ENCODE results near the gene HEYL. TPM values are rescaled to one million over a fixed set of nuclear protein-coding genes. Genes with fewer than 3 reads are reported as not detected.
A peak's percentile ranks its signal among the peaks of the same experiment; 100 is the strongest.

Gene HEYL
- total and polyA plus RNA-seq, 9 of the 15 experiments (the other 6 are each of a cell fraction or from before 2014, with no cell fraction given): 0.13 to 0.89 (median 0.25) TPM

GRCh38 chr1:39646232-39647081 lies 7.0 kb upstream of the HEYL start (continued):
- TF ChIP-seq MGA (IDR thresholded peaks at IDR 0.05) (peak; percentile 69; the same call in 1 of the 2 replicates), MCM3 (IDR thresholded peaks at IDR 0.05) (no peak), POLR2G (IDR thresholded peaks at IDR 0.05; ENCODE audit: low read depth, low read length) (no peak), L3MBTL2 (IDR thresholded peaks at IDR 0.05) (peak; percentile 35; the same call in 1 of the 2 replicates), KLF13 (tag; IDR thresholded peaks at IDR 0.05; ENCODE audit: borderline replicate concordance, low read depth) (no peak), NEUROD1 (IDR thresholded peaks at IDR 0.05; ENCODE audit: borderline replicate concordance, low read depth, low read length, partially characterized antibody) (no peak), CREM (IDR thresholded peaks at IDR 0.05; ENCODE audit: low read depth) (no peak), CTBP1 (IDR thresholded peaks at IDR 0.05; ENCODE audit: borderline replicate concordance) (0 out of 2 replicates have a peak, but pooled peaks have one; percentile 17), E2F5 (CRISPR knock-in tag; IDR thresholded peaks at IDR 0.05) (no peak), CBFA2T3 (IDR thresholded peaks at IDR 0.05) (peak; percentile 81), MAX (CRISPR knock-in tag; IDR thresholded peaks at IDR 0.05) (peak; percentile 71), ZNF263 (CRISPR knock-in tag; IDR thresholded peaks at IDR 0.05; ENCODE audit: borderline replicate concordance) (peak; percentile 81; the same call in 1 of the 2 replicates), CBFA2T2 (conservative IDR thresholded peaks at IDR 0.05) (peak; percentile 86), JUND (IDR thresholded peaks at IDR 0.05; ENCODE audit: borderline replicate concordance, low read depth, low read length) (no peak), JUND (tag; IDR thresholded peaks at IDR 0.05; ENCODE audit: borderline replicate concordance, low read depth, low read length) (no peak)

Data from K562 (cell line).